ENCODE measurements around the gene BEAN1. TPM values are rescaled to one million over a fixed set of nuclear protein-coding genes. Genes with fewer than 3 reads are reported as not detected.

BEAN1 gene
- total RNA-seq, 6 donors from 2014 or later, result 0.22 to 1.0 (median 0.35) TPM; not detected in 2

Other genes starting within 250 kb of the BEAN1 start
- 100 to 1,000 TPM in 3 of 6 donors, 10 to 100 TPM in 3; 54.5 to 146 (median 89.8) TPM for gene CDH5, start 60.6 kb upstream of the BEAN1 start, total RNA-seq
- gene TK2, start 122.8 kb downstream of the BEAN1 start, total RNA-seq, result 10 to 100 TPM; 28.2 to 54.0 (median 36.6) TPM
- gene CKLF, start 125.3 kb downstream of the BEAN1 start, total RNA-seq, result 10 to 100 TPM; 18.2 to 71.7 (median 47.4) TPM
- gene CMTM1, start 139.1 kb downstream of the BEAN1 start, total RNA-seq, result 1 to 10 TPM in 2 of 6 donors, under 1 TPM in 2, not detected in 2; 0.61 to 9.5 (median 2.6) TPM
- gene CMTM2, start 152.2 kb downstream of the BEAN1 start, total RNA-seq, result 1 to 10 TPM in 3 of 6 donors, under 1 TPM in 1, not detected in 2; 0.55 to 4.4 (median 3.4) TPM
- gene CMTM3, start 177.4 kb downstream of the BEAN1 start, total RNA-seq, result 10 to 100 TPM in 5 of 6 donors, 1 to 10 TPM in 1; 4.2 to 52.1 (median 23.6) TPM